T-helper 1 cell treated with Interleukin-12 subunit alpha and Interleukin-12 subunit beta and Interleukin-4 antibody, amounts not matched to agents 30 μg/mL and 1 μg/mL, for 36 hours (primary cell): ENCODE results near the gene TMEM200B.
"Not testable (repeated sequence)": the region's sequence is repeated elsewhere in the genome, so short reads cannot be mapped to it uniquely, and the experiment has no call there.

ENCODE experiments used
- H3K27ac Mint-ChIP-seq: one replicate; pipeline ENCODE4 v1.8.0; 2021; ENCODE audit warnings: mild to moderate bottlenecking, mixed read lengths
- H3K27me3 Mint-ChIP-seq: one replicate; pipeline ENCODE4 v1.8.0; 2021; ENCODE audit warnings: low read depth, mixed read lengths
- H3K36me3 Mint-ChIP-seq: one replicate; pipeline ENCODE4 v1.8.0; 2021; ENCODE audit warnings: low read depth, mixed read lengths
- H3K4me1 Mint-ChIP-seq: one replicate; pipeline ENCODE4 v1.8.0; 2021; ENCODE audit warnings: low read depth, mixed read lengths
- H3K4me3 Mint-ChIP-seq: one replicate; pipeline ENCODE4 v1.8.0; 2021; ENCODE audit warnings: mild to moderate bottlenecking, moderate library complexity, mixed read lengths
- H3K9me3 Mint-ChIP-seq: one replicate; pipeline ENCODE4 v1.8.0; 2021; ENCODE audit warnings: mixed read lengths

The TMEM200B gene

GRCh38 chr1:29150346-29150745 is 26.6 kb upstream of the TMEM200B start:
- H3K4me1 Mint-ChIP-seq, H3K9me3 Mint-ChIP-seq, H3K27me3 Mint-ChIP-seq, H3K4me3 Mint-ChIP-seq, H3K27ac Mint-ChIP-seq: not testable (repeated sequence)
- H3K36me3 Mint-ChIP-seq: peaks cover 74% of the 10 kb centered on the region

- peaks cover 68% of the 10 kb centered on the region for H3K36me3 Mint-ChIP-seq
- peaks cover 2% of the 10 kb centered on the region for H3K4me1 Mint-ChIP-seq
- no peak overlapping the region for H3K4me3 Mint-ChIP-seq
- H3K27ac Mint-ChIP-seq: no peak overlapping the region
- H3K9me3 Mint-ChIP-seq: no peaks in the 10 kb centered on the region
- no peaks in the 10 kb centered on the region for H3K27me3 Mint-ChIP-seq
Observed at GRCh38 chr1:29148656-29149491, 25.2 kb upstream of the TMEM200B start.

GRCh38 chr1:29145739-29146437 is 22.2 kb upstream of the TMEM200B start:
- Mint-ChIP-seq H3K27ac (no peak overlapping the region), H3K27me3 (no peaks in the 10 kb centered on the region), H3K4me3 (no peak overlapping the region), H3K4me1 (peaks cover 2% of the 10 kb centered on the region), H3K36me3 (peaks cover 56% of the 10 kb centered on the region), H3K9me3 (no peaks in the 10 kb centered on the region)

- H3K4me3 Mint-ChIP-seq: no peak overlapping the region
- peaks cover 2% of the 10 kb centered on the region for H3K4me1 Mint-ChIP-seq
- no peak overlapping the region for H3K27ac Mint-ChIP-seq
- H3K9me3 Mint-ChIP-seq: no peaks in the 10 kb centered on the region
- peaks cover 45% of the 10 kb centered on the region for H3K36me3 Mint-ChIP-seq
- H3K27me3 Mint-ChIP-seq: no peaks in the 10 kb centered on the region
Observed at GRCh38 chr1:29144178-29144577, 20.5 kb upstream of the TMEM200B start.

- Mint-ChIP-seq H3K27ac (peak overlapping the region; percentile 19), H3K4me3 (no peak overlapping the region), H3K36me3 (peaks cover 31% of the 10 kb centered on the region), H3K27me3 (no peaks in the 10 kb centered on the region), H3K4me1 (no peaks in the 10 kb centered on the region), H3K9me3 (no peaks in the 10 kb centered on the region)
Observed at GRCh38 chr1:29142714-29143113, 19.0 kb upstream of the TMEM200B start.

GRCh38 chr1:29136391-29136915 is 12.8 kb upstream of the TMEM200B start:
- Mint-ChIP-seq H3K4me3 (no peak overlapping the region), H3K27me3 (peaks cover 15% of the 10 kb centered on the region), H3K36me3 (no peaks in the 10 kb centered on the region), H3K4me1 (peaks cover 4% of the 10 kb centered on the region), H3K27ac (no peak overlapping the region), H3K9me3 (no peaks in the 10 kb centered on the region)

- no peaks in the 10 kb centered on the region for H3K9me3 Mint-ChIP-seq
- no peak overlapping the region for H3K4me3 Mint-ChIP-seq
- peaks cover 20% of the 10 kb centered on the region for H3K27me3 Mint-ChIP-seq
- peaks cover 4% of the 10 kb centered on the region for H3K4me1 Mint-ChIP-seq
- H3K27ac Mint-ChIP-seq: no peak overlapping the region
- no peaks in the 10 kb centered on the region for H3K36me3 Mint-ChIP-seq
Observed at GRCh38 chr1:29134695-29135028, 11.0 kb upstream of the TMEM200B start.

- Mint-ChIP-seq H3K9me3 (no peaks in the 10 kb centered on the region), H3K36me3 (no peaks in the 10 kb centered on the region), H3K27ac (no peak overlapping the region), H3K4me1 (peaks cover 4% of the 10 kb centered on the region), H3K4me3 (no peak overlapping the region), H3K27me3 (peaks cover 23% of the 10 kb centered on the region)
Observed at GRCh38 chr1:29133861-29134694, 10.4 kb upstream of the TMEM200B start.

GRCh38 chr1:29131056-29131455 is 7.4 kb upstream of the TMEM200B start:
- not testable (repeated sequence) for H3K4me3 Mint-ChIP-seq, H3K27ac Mint-ChIP-seq, H3K9me3 Mint-ChIP-seq, H3K36me3 Mint-ChIP-seq, H3K4me1 Mint-ChIP-seq
- H3K27me3 Mint-ChIP-seq: peaks cover 29% of the 10 kb centered on the region

- Mint-ChIP-seq H3K36me3 (peaks cover 4% of the 10 kb centered on the region), H3K27ac (no peak overlapping the region), H3K27me3 (peaks cover 30% of the 10 kb centered on the region), H3K4me1 (peaks cover 9% of the 10 kb centered on the region), H3K4me3 (no peak overlapping the region), H3K9me3 (no peaks in the 10 kb centered on the region)
Observed at GRCh38 chr1:29129916-29130315, 6.2 kb upstream of the TMEM200B start.

- H3K36me3 Mint-ChIP-seq: peaks cover 4% of the 10 kb centered on the region
- no peak overlapping the region for H3K27ac Mint-ChIP-seq
- H3K9me3 Mint-ChIP-seq: no peaks in the 10 kb centered on the region
- peaks cover 28% of the 10 kb centered on the region for H3K27me3 Mint-ChIP-seq
- peaks cover 6% of the 10 kb centered on the region for H3K4me1 Mint-ChIP-seq
- H3K4me3 Mint-ChIP-seq: no peak overlapping the region
Observed at GRCh38 chr1:29128739-29129138, 5.0 kb upstream of the TMEM200B start.

GRCh38 chr1:29126198-29126597 is 2.5 kb upstream of the TMEM200B start:
- H3K36me3 Mint-ChIP-seq: peaks cover 4% of the 10 kb centered on the region
- H3K4me3 Mint-ChIP-seq: peak overlapping the region; percentile 79
- no peaks in the 10 kb centered on the region for H3K9me3 Mint-ChIP-seq
- peaks cover 6% of the 10 kb centered on the region for H3K4me1 Mint-ChIP-seq
- peaks cover 29% of the 10 kb centered on the region for H3K27me3 Mint-ChIP-seq
- H3K27ac Mint-ChIP-seq: no peak overlapping the region

- Mint-ChIP-seq H3K4me3 (peak overlapping the region; percentile 79), H3K4me1 (peaks cover 6% of the 10 kb centered on the region), H3K9me3 (no peaks in the 10 kb centered on the region), H3K27ac (peak overlapping the region; percentile 49), H3K27me3 (peaks cover 31% of the 10 kb centered on the region), H3K36me3 (peaks cover 4% of the 10 kb centered on the region)
Observed at GRCh38 chr1:29125788-29126187, 2.1 kb upstream of the TMEM200B start.

GRCh38 chr1:29125237-29125641 is 1.5 kb upstream of the TMEM200B start:
- Mint-ChIP-seq H3K27me3 (peaks cover 37% of the 10 kb centered on the region), H3K27ac (peak overlapping the region; percentile 49), H3K9me3 (no peaks in the 10 kb centered on the region), H3K36me3 (peaks cover 8% of the 10 kb centered on the region), H3K4me1 (peaks cover 6% of the 10 kb centered on the region), H3K4me3 (peak overlapping the region; percentile 79)
